Activated CD8-positive, alpha-beta T cell treated with anti-CD3 and anti-CD28 coated beads, Interleukin-2, amount 10 ng/mL, durations not matched to agents 7 days and 5 days (primary cell): Measurements from ENCODE around the gene SLC19A1. TPM values are rescaled to one million over a fixed set of nuclear protein-coding genes. Genes with fewer than 3 reads are reported as not detected.

Experiments used
- ATAC-seq: fragments of 150-1000 bp; cut with Tn5 transposase; one replicate; pipeline ENCODE4 v1.10.0; 2021; ENCODE audit warnings: moderate library complexity
- CTCF ChIA-PET: fragments of 350-600 bp; sonication (Branson Sonifier 250); formaldehyde crosslinking; loops from one replicate; lab custom pipeline; 2021; ENCODE audit warnings: antibody characterized with exemption; lab: Charles Lee
- POLR2A ChIA-PET: fragments of 350-600 bp; sonication (Branson Sonifier 250); formaldehyde crosslinking; loops from one replicate; lab custom pipeline; 2021; ENCODE audit warnings: antibody characterized with exemption; lab: Charles Lee
- DNase-seq: peaks from one replicate; pipeline ENCODE4 v3.0.0-alpha.2; 2020
- H3K27ac Mint-ChIP-seq: one replicate; pipeline ENCODE4 v1.8.0; 2021; ENCODE audit warnings: mild to moderate bottlenecking, mixed read lengths
- H3K27me3 Mint-ChIP-seq: one replicate; pipeline ENCODE4 v1.8.0; 2021; ENCODE audit warnings: low read depth, mixed read lengths
- H3K36me3 Mint-ChIP-seq: one replicate; pipeline ENCODE4 v1.8.0; 2021; ENCODE audit warnings: low read depth, mixed read lengths
- H3K4me1 Mint-ChIP-seq: one replicate; pipeline ENCODE4 v1.8.0; 2021; ENCODE audit warnings: low read depth, mixed read lengths
- H3K4me3 Mint-ChIP-seq: one replicate; pipeline ENCODE4 v1.8.0; 2021; ENCODE audit warnings: mild to moderate bottlenecking, mixed read lengths
- H3K9me3 Mint-ChIP-seq: one replicate; pipeline ENCODE4 v1.8.0; 2022; ENCODE audit warnings: mixed read lengths; ENCODE audit not compliant: insufficient read depth
- total RNA-seq, 2 experiments: library from RNA; stranded (reverse); gene quantifications; one replicate each; pipeline ENCODE4 v1.2.3, GENCODE V29; 2021

Gene SLC19A1
- total RNA-seq, 2 experiments from 2014 or later = 44.4 to 51.6 TPM

DNA sequence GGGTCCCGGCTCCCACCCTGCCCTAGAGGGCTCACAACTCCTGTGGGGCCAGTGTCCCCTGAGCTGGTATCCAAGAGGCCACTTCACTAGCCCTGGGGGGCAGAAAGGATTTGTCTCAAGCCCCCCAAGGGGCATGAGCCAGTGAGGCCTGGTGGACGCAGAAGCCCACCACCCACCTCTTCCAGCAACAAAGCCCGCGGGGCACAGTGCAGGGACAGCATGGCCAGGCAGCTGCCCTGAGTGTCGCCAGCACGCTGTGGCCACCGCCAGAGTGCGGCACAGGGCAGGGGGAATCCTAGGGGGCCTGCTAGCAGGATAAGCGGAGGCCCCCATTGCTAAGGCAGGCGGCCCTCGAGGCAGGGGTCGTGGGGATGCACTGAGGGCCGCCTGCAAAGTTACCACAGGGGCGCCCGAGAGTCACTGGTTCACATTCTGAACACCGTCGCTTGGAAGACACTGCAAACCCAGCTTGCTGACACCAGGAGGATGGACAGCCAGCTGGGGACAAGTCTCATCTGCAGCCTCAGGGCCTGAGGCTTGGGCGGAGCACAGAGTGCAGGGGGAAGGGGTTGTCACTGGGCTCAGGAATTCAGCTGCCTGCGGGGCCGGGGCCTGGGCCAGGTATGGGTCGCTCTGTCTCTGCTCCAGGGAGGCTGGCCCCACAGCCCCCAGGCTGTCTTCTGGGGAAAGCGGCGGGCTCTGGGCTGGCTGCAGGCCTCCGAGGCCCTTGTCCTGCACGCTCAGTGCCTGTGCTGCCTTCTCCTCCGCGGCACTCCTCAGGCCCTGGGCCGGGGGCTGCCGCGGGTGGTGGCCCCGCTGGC is 26.8 kb downstream of the SLC19A1 start:
- Mint-ChIP-seq H3K9me3 (peaks cover 27% of the 10 kb centered on the region), H3K27ac (no peak overlapping the region), H3K4me1 (peaks cover 24% of the 10 kb centered on the region), H3K4me3 (no peak overlapping the region), H3K36me3 (peaks cover 39% of the 10 kb centered on the region), H3K27me3 (no peaks in the 10 kb centered on the region)
- ATAC-seq (no peak), DNase-seq (no peak)
- POLR2A ChIA-PET = no interaction called here
- CTCF ChIA-PET = no interaction called here

- Mint-ChIP-seq H3K27me3 (no peaks in the 10 kb centered on the region), H3K4me3 (no peak overlapping the region), H3K27ac (peak overlapping the region; percentile 43), H3K4me1 (peaks cover 23% of the 10 kb centered on the region), H3K36me3 (peaks cover 29% of the 10 kb centered on the region), H3K9me3 (peaks cover 17% of the 10 kb centered on the region)
- no peak for ATAC-seq
- no peak for DNase-seq
- CTCF ChIA-PET = no interaction called here
- POLR2A ChIA-PET = no interaction called here
Measured at GRCh38 chr21:45514311-45515021, 27.8 kb downstream of the SLC19A1 start.

- Mint-ChIP-seq H3K4me3 (no peak overlapping the region), H3K36me3 (peaks cover 23% of the 10 kb centered on the region), H3K4me1 (peaks cover 22% of the 10 kb centered on the region), H3K27me3 (no peaks in the 10 kb centered on the region), H3K9me3 (peaks cover 11% of the 10 kb centered on the region), H3K27ac (peak overlapping the region; percentile 43)
- ATAC-seq = no peak
- DNase-seq = no peak
- CTCF ChIA-PET = no interaction called here
- POLR2A ChIA-PET = no interaction called here
Measured at GRCh38 chr21:45513741-45514310, 28.4 kb downstream of the SLC19A1 start.

DNA sequence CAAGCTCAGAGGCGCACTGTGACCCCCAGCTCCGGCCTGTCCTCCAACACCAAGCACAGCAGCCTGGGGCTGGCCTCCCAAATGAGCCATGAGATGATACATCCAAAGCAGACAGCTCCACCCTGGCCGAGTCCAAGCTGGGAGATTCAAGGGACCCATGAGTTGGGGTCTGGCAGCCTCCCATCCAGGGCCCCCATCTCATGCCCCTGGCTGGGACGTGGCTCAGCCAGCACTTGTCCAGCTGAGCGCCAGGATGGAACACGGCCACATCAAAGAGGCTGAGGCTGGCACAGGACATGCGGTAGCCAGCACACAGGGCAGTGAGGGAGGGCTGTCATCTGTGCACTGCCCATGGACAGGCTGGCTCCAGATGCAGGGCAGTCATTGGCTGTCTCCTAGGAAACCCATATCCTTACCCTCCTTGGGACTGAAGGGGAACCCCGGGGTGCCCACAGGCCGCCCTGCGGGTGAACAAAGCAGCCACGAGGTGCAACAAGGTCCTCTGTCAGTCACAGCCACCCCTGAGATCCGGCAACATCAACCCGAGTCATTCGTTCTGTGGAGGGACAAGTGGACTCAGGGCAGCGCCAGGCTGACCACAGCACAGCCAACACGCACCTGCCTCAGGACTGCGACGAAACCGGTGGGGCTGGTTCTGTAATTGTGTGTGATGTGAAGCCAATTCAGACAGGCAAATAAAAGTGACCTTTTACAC is 29.1 kb downstream of the SLC19A1 start:
- Mint-ChIP-seq H3K9me3 (peaks cover 4% of the 10 kb centered on the region), H3K27me3 (no peaks in the 10 kb centered on the region), H3K4me1 (peaks cover 15% of the 10 kb centered on the region), H3K27ac (peak overlapping the region; percentile 15), H3K36me3 (peaks cover 16% of the 10 kb centered on the region), H3K4me3 (no peak overlapping the region)
- no peak for DNase-seq
- ChIA-PET POLR2A (no interaction called here), CTCF (no interaction called here)
- ATAC-seq = no peak

GRCh38 chr21:45512626-45513002 is 29.6 kb downstream of the SLC19A1 start:
- Mint-ChIP-seq H3K4me1 (peaks cover 10% of the 10 kb centered on the region), H3K4me3 (no peak overlapping the region), H3K27me3 (no peaks in the 10 kb centered on the region), H3K27ac (peak overlapping the region; percentile 15), H3K36me3 (peaks cover 12% of the 10 kb centered on the region), H3K9me3 (no peaks in the 10 kb centered on the region)
- ChIA-PET POLR2A (no interaction called here), CTCF (no interaction called here)
- ATAC-seq (no peak), DNase-seq (no peak)

- Mint-ChIP-seq H3K9me3 (no peaks in the 10 kb centered on the region), H3K4me3 (no peak overlapping the region), H3K27me3 (no peaks in the 10 kb centered on the region), H3K4me1 (peaks cover 2% of the 10 kb centered on the region), H3K36me3 (peaks cover 7% of the 10 kb centered on the region), H3K27ac (no peak overlapping the region)
- DNase-seq (no peak), ATAC-seq (no peak)
- ChIA-PET POLR2A (no interaction called here), CTCF (no interaction called here)
Measured at GRCh38 chr21:45511661-45512431, 30.4 kb downstream of the SLC19A1 start.

GRCh38 chr21:45511007-45511406 is 31.2 kb downstream of the SLC19A1 start:
- Mint-ChIP-seq H3K4me1 (peaks cover 2% of the 10 kb centered on the region), H3K4me3 (no peak overlapping the region), H3K27me3 (no peaks in the 10 kb centered on the region), H3K36me3 (peaks cover 5% of the 10 kb centered on the region), H3K9me3 (no peaks in the 10 kb centered on the region), H3K27ac (no peak overlapping the region)
- ChIA-PET CTCF (no interaction called here), POLR2A (no interaction called here)
- no peak for DNase-seq
- no peak for ATAC-seq

- DNase-seq (no peak), ATAC-seq (no peak)
- Mint-ChIP-seq H3K36me3 (peaks cover 5% of the 10 kb centered on the region), H3K27me3 (no peaks in the 10 kb centered on the region), H3K27ac (no peak overlapping the region), H3K4me1 (peaks cover 2% of the 10 kb centered on the region), H3K9me3 (no peaks in the 10 kb centered on the region), H3K4me3 (no peak overlapping the region)
- ChIA-PET CTCF (no interaction called here), POLR2A (no interaction called here)
Measured at GRCh38 chr21:45510466-45510955, 31.7 kb downstream of the SLC19A1 start.

- H3K9me3 Mint-ChIP-seq = no peaks in the 10 kb centered on the region
- ChIA-PET CTCF (no interaction called here), POLR2A (no interaction called here)
- H3K4me1 Mint-ChIP-seq = peaks cover 2% of the 10 kb centered on the region
- H3K27ac Mint-ChIP-seq = no peak overlapping the region
- H3K36me3 Mint-ChIP-seq = peaks cover 5% of the 10 kb centered on the region
- H3K4me3 Mint-ChIP-seq = no peak overlapping the region
- H3K27me3 Mint-ChIP-seq = no peaks in the 10 kb centered on the region
- DNase-seq (no peak), ATAC-seq (no peak)
Measured at GRCh38 chr21:45509566-45510465, 32.4 kb downstream of the SLC19A1 start.

- Mint-ChIP-seq H3K4me1 (peaks cover 2% of the 10 kb centered on the region), H3K27ac (peak overlapping the region; percentile 46), H3K27me3 (no peaks in the 10 kb centered on the region), H3K9me3 (no peaks in the 10 kb centered on the region), H3K36me3 (peaks cover 2% of the 10 kb centered on the region), H3K4me3 (no peak overlapping the region)
- DNase-seq (no peak), ATAC-seq (no peak)
- ChIA-PET CTCF (no interaction called here), POLR2A (no interaction called here)
Measured at GRCh38 chr21:45508607-45509565, 33.4 kb downstream of the SLC19A1 start.
